ENCODE results near the gene GRAMD1A. TPM values are rescaled to one million over a fixed set of nuclear protein-coding genes. Genes with fewer than 3 reads are reported as not detected.

Gene GRAMD1A
- total and polyA plus RNA-seq, 9 of the 15 experiments (the other 6 are each of a cell fraction or from before 2014, with no cell fraction given) = 1.4 to 63.8 (median 38.5) TPM

- TF ChIP-seq FOSL1 (tag; conservative IDR thresholded peaks at IDR 0.05) (no peak), CREB5 (CRISPR knock-in tag; IDR thresholded peaks at IDR 0.05) (no peak), ZNF512 (tag; IDR thresholded peaks at IDR 0.05) (no peak), ZKSCAN1 (IDR thresholded peaks at IDR 0.05; ENCODE audit: low read depth, low read length) (no peak), ZBTB1 (CRISPR knock-in tag; IDR thresholded peaks at IDR 0.05; ENCODE audit: borderline replicate concordance, low read depth) (no peak), CBX3 (IDR thresholded peaks at IDR 0.05; ENCODE audit: borderline replicate concordance in 1 of 2, low read length in 2 of 2) (0 out of 3 replicates have a peak, but pooled peaks of 1 of the 2 experiments have one; percentile 9), TRIM28 (IDR thresholded peaks at IDR 0.05) (0 out of 2 replicates have a peak, but pooled peaks have one; percentile 2), EHMT2 (IDR thresholded peaks at IDR 0.05) (peak; percentile 21; the same call in 1 of the 2 replicates), GATA2 (CRISPR knock-in tag; IDR thresholded peaks at IDR 0.05) (no peak), MTA2 (IDR thresholded peaks at IDR 0.05; ENCODE audit: low read depth) (no peak), ESRRA (IDR thresholded peaks at IDR 0.05; ENCODE audit: borderline replicate concordance, low read depth) (no peak), FOXJ2 (tag; IDR thresholded peaks at IDR 0.05) (no peak; the same call in 1 of the 2 replicates), BCOR (IDR thresholded peaks at IDR 0.05) (peak; percentile 74), ATF4 (CRISPR knock-in tag; IDR thresholded peaks at IDR 0.05) (no peak), RAD21 (CRISPR knock-in tag; conservative IDR thresholded peaks at IDR 0.05 in 1 of 2, IDR thresholded peaks at IDR 0.05 in 1 of 2) (no peak), PTTG1 (tag; IDR thresholded peaks at IDR 0.05; ENCODE audit: low read depth) (no peak), RBFOX2 (IDR thresholded peaks at IDR 0.05; ENCODE audit: low read depth, low read length) (peak; percentile 53), PHB2 (IDR thresholded peaks at IDR 0.05; ENCODE audit: low read depth) (no peak), HIVEP1 (CRISPR knock-in tag; IDR thresholded peaks at IDR 0.05) (no peak), SREBF2 (CRISPR knock-in tag; IDR thresholded peaks at IDR 0.05) (no peak)
- TF ChIP-seq, protein P1, sequence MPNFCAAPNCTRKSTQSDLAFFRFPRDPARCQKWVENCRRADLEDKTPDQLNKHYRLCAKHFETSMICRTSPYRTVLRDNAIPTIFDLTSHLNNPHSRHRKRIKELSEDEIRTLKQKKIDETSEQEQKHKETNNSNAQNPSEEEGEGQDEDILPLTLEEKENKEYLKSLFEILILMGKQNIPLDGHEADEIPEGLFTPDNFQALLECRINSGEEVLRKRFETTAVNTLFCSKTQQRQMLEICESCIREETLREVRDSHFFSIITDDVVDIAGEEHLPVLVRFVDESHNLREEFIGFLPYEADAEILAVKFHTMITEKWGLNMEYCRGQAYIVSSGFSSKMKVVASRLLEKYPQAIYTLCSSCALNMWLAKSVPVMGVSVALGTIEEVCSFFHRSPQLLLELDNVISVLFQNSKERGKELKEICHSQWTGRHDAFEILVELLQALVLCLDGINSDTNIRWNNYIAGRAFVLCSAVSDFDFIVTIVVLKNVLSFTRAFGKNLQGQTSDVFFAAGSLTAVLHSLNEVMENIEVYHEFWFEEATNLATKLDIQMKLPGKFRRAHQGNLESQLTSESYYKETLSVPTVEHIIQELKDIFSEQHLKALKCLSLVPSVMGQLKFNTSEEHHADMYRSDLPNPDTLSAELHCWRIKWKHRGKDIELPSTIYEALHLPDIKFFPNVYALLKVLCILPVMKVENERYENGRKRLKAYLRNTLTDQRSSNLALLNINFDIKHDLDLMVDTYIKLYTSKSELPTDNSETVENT (CRISPR knock-in tag; IDR thresholded peaks at IDR 0.05) = no peak
Observed at GRCh38 chr19:34962687-34963572, 37.2 kb upstream of the GRAMD1A start (continued).
